Measurements from ENCODE around the gene ECPAS.
"Not testable (repeated sequence)": the region's sequence is repeated elsewhere in the genome, so short reads cannot be mapped to it uniquely, and the experiment has no call there.

The ECPAS gene

DNA sequence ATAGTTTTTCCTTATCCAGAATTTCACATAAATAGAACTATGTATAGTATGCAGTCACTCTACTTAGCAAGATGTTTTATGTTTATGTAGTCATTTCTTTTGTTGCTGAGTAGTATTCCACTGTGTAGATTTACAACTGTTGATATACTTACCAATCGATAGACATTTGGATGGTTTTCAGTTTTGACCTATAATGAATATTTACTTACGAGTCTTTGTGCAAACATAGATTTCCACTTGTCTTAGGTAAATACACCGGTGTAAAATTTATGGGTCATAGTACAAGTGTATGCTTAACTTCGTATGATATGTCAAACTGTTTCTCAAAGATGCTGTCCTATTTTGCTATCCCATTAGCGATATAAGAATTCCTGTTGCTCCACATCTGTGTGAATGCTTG lies 134.4 kb downstream of the ECPAS start:
- no peak for DNase-seq (ENCODE audit: low spot score)
- in situ Hi-C loops (cut with MboI; ENCODE audit: low sequenced_read_pairs, unreplicated experiment) = no loop called here
- TF ChIP-seq, protein P1, sequence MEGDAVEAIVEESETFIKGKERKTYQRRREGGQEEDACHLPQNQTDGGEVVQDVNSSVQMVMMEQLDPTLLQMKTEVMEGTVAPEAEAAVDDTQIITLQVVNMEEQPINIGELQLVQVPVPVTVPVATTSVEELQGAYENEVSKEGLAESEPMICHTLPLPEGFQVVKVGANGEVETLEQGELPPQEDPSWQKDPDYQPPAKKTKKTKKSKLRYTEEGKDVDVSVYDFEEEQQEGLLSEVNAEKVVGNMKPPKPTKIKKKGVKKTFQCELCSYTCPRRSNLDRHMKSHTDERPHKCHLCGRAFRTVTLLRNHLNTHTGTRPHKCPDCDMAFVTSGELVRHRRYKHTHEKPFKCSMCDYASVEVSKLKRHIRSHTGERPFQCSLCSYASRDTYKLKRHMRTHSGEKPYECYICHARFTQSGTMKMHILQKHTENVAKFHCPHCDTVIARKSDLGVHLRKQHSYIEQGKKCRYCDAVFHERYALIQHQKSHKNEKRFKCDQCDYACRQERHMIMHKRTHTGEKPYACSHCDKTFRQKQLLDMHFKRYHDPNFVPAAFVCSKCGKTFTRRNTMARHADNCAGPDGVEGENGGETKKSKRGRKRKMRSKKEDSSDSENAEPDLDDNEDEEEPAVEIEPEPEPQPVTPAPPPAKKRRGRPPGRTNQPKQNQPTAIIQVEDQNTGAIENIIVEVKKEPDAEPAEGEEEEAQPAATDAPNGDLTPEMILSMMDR (IDR thresholded peaks at IDR 0.05; ENCODE audit: borderline replicate concordance, control extremely low read depth, extremely low read depth, insufficient read depth, missing control alignments) = no peak

DNA sequence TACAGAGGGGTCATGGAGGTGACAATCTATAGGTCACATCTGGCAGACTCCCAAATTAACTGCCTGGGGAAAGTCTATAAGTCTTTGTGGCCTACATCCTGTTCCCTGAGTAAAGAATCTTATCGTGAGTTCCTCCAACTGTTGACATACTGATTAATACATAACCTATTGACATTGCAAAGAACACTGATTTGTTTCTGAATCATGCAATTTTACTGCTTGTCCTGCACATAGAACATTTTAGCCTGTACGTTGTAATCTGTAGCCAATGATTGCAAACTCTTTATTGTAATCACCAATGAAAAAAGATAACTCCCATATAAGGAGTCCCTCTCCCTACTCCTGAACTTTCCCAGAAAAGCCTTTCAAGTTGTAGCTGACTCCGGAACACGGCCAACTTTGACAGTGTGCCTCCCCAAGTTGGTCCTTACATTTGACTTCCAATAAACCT lies 135.3 kb downstream of the ECPAS start:
- TF ChIP-seq, protein P1 (IDR thresholded peaks at IDR 0.05; ENCODE audit: borderline replicate concordance, control extremely low read depth, extremely low read depth, insufficient read depth, missing control alignments) = no peak
- in situ Hi-C loops (cut with MboI; ENCODE audit: low sequenced_read_pairs, unreplicated experiment) = no loop called here
- no peak for DNase-seq (ENCODE audit: low spot score)

DNA sequence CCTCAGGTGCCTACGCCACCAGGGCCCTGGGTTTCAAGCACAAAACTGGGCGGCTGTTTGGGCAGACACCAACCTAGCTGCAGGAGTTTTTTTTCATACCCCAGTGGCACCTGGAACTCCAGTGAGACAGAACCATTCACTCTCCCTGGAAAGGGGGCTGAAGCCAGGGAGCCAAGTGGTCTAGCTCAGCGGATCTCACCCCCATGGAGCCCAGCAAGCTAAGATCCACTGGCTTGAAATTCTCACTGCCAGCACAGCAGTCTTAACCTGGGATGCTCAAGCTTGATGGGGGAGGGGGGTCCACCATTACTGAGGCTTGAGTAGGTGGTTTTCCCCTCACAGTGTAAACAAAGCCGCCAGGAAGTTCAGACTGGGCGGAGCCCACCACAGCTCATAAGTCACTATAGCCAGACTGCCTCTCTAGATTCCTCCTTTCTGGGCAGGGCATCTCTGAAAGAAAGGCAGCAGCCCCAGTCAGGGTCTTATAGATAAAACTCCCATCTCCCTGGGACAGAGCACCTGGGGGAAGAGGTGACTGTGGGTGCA lies 149.8 kb downstream of the ECPAS start:
- in situ Hi-C loops (cut with MboI; ENCODE audit: low sequenced_read_pairs, unreplicated experiment); DNase-seq (ENCODE audit: low spot score): not testable (repeated sequence)

DNA sequence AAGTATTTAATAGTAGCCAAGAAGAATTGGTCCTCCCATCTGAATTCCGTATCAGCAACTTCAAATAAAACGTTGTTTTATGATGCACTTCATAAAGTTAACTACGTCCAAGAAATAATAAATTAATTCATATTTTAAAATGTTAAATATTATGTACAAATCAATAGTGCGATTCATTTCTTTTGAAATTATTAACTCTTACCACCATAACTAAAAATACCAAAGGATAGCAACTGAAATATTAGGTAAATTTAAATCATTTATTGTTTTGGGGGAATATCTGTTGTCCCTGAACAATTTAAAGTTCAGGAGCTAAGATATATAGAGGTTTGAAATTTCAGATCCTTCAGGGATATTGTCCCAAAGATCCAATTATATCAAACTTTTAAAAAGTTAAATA lies 154.1 kb downstream of the ECPAS start, which contains the start of gene OR2K2:
OR2K2 (minus strand) TSS at position 101 of the 400 bp plus-strand sequence. CDS start 1,791 bp downstream, outside the sequence.
- in situ Hi-C loops (cut with MboI; ENCODE audit: low sequenced_read_pairs, unreplicated experiment) = no loop called here
- TF ChIP-seq, protein P1 (IDR thresholded peaks at IDR 0.05; ENCODE audit: borderline replicate concordance, control extremely low read depth, extremely low read depth, insufficient read depth, missing control alignments) = no peak
- DNase-seq (ENCODE audit: low spot score) = no peak

DNA sequence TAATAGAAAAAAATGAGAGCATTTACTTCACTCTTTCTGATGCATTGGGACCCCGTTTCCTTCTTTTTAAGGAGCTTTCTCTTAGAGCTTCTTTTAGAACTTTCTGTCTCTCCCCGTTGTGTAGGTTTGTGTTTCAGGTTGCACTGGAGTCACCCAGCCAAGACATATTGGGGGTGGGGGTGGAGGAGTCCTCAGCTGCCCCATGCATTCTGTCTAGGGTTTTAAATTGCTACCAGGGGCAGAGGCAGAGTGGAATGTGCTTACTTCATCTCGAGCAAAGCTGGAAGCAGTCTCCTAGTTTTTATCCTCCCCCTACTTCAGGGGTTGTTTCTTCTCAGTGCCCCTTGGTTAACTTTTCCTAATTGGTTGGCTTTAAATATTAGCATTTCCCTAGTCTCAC lies 163.6 kb downstream of the ECPAS start:
- TF ChIP-seq, protein P1 (IDR thresholded peaks at IDR 0.05; ENCODE audit: borderline replicate concordance, control extremely low read depth, extremely low read depth, insufficient read depth, missing control alignments) = no peak
- in situ Hi-C loops (cut with MboI; ENCODE audit: low sequenced_read_pairs, unreplicated experiment) = no loop called here
- DNase-seq (ENCODE audit: low spot score) = no peak

DNA sequence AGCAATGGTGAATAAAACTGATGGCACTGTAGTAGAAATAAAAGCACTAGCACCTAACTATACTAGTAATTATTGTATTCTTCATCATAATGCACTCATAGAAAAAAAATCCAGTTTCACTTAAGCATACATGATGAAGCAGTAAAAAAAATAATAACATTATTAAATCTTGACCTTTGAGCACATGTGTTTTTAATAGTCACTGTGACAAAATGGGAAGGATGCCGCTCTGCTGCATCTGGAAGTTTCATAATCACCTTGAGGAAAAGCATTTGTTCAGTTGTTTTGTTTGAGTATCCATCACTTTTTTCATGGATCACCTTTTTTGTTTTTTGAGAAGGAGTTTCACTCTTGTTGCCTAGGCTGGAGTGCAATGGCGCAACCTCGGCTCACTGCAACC lies 167.4 kb downstream of the ECPAS start:
- TF ChIP-seq, protein P1 (IDR thresholded peaks at IDR 0.05; ENCODE audit: borderline replicate concordance, control extremely low read depth, extremely low read depth, insufficient read depth, missing control alignments) = no peak
- in situ Hi-C loops (cut with MboI; ENCODE audit: low sequenced_read_pairs, unreplicated experiment) = no loop called here
- no peak for DNase-seq (ENCODE audit: low spot score)
